ENCODE measurements around the gene IREB2. TPM values are rescaled to one million over a fixed set of nuclear protein-coding genes. Genes with fewer than 3 reads are reported as not detected.

The IREB2 gene
- total and polyA plus RNA-seq, 2 experiments from 2014 or later: 23.4 to 68.4 TPM

- peak; percentile 71 for TF ChIP-seq POLR2AphosphoS5 (IDR thresholded peaks at IDR 0.05; ENCODE audit: low read depth)
- no peak for TF ChIP-seq ZNF114 (CRISPR knock-in tag; IDR thresholded peaks at IDR 0.05)
- H3K27me3 ChIP-seq (ENCODE audit: insufficient read depth): peaks cover 20% of the 10 kb centered on the region
- peaks cover 7% of the 10 kb centered on the region; the same call in 1 of the 2 replicates for H3K4me1 ChIP-seq (ENCODE audit: insufficient read depth)
- H3K79me2 ChIP-seq (replicated peaks; ENCODE audit: insufficient read depth): no peaks in the 10 kb centered on the region
- peak within 1 kb of the TSS; percentile 91 for H3K4me2 ChIP-seq
- H3K4me3 Mint-ChIP-seq: peak within 1 kb of the TSS; percentile 86
- peaks cover 11% of the 10 kb centered on the region for H3K4me1 Mint-ChIP-seq
- H3K36me3 ChIP-seq (ENCODE audit: insufficient read depth): no peaks in the 10 kb centered on the region
- peaks cover 10% of the 10 kb centered on the region; the same call in 1 of the 2 replicates for H3F3A ChIP-seq (replicated peaks; ENCODE audit: low read depth)
- no peaks in the 10 kb centered on the region for H4K20me1 ChIP-seq (replicated peaks; ENCODE audit: insufficient read depth)
- peaks cover 14% of the 10 kb centered on the region for H3K9me3 Mint-ChIP-seq
- peak within 1 kb of the TSS; percentile 100 for H2AFZ ChIP-seq
- H3K27ac Mint-ChIP-seq: peak within 1 kb of the TSS; percentile 83
- H3K27me3 Mint-ChIP-seq (ENCODE audit: insufficient read depth, low read depth, poor library complexity): peaks cover 14% of the 10 kb centered on the region
- peak; percentile 97 for ATAC-seq
- peaks cover 4% of the 10 kb centered on the region; the same call in 2 of the 3 replicates for H3K36me3 Mint-ChIP-seq (ENCODE audit: low read depth)
- 0 out of 2 replicates have a peak, but pooled peaks cover 4% of the 10 kb centered on the region for H3K9me2 ChIP-seq (ENCODE audit: insufficient read depth)
- DNase-seq (ENCODE audit: low spot score): peak; percentile 99
- peak within 1 kb of the TSS; percentile 67 for H3K4me3 ChIP-seq
- no peak within 1 kb of the TSS for H3K27ac ChIP-seq (ENCODE audit: low read depth)
These were observed 69.2 kb downstream of the IREB2 start, which contains the start of gene HYKK for GRCh38 chr15:78506971-78507830. Gene HYKK, plus strand, starts transcription at chr15:78507577. Its CDS starts 5,512 bp downstream, at chr15:78513089.

DNA sequence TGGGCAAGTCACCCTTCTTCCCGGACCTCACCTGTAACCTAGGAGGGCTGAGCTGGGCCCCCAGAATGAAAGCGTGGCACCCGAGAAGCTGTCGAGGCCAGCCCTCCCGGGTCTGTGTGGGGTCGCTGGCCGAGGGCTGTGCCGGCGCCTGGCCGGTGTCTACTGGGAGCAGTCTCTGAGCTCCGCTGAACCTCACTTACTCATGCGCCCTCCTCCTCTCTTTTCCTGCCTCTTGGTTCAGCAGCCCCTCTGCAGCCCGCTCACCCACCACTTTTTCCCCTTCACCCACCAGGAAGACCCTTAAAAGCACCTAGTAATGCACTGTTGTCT, 69.8 kb downstream of the IREB2 start:
- peaks cover 11% of the 10 kb centered on the region for H3K4me1 Mint-ChIP-seq
- no peaks in the 10 kb centered on the region for H4K20me1 ChIP-seq (replicated peaks; ENCODE audit: insufficient read depth)

GRCh38 chr15:78508272-78508671, 70.3 kb downstream of the IREB2 start:
- Histone ChIP-seq H3K4me1 (ENCODE audit: insufficient read depth) (peaks cover 7% of the 10 kb centered on the region; the same call in 1 of the 2 replicates), H4K20me1 (replicated peaks; ENCODE audit: insufficient read depth) (no peaks in the 10 kb centered on the region), H3F3A (replicated peaks; ENCODE audit: low read depth) (peaks cover 10% of the 10 kb centered on the region; the same call in 1 of the 2 replicates), H3K9me2 (ENCODE audit: insufficient read depth) (0 out of 2 replicates have a peak, but pooled peaks cover 4% of the 10 kb centered on the region), H3K36me3 (ENCODE audit: insufficient read depth) (no peaks in the 10 kb centered on the region), H3K79me2 (replicated peaks; ENCODE audit: insufficient read depth) (no peaks in the 10 kb centered on the region), H3K27ac (ENCODE audit: low read depth) (no peak overlapping the region), H3K27me3 (ENCODE audit: insufficient read depth) (peaks cover 20% of the 10 kb centered on the region), H3K4me3 (peak overlapping the region; percentile 67), H3K4me2 (peak overlapping the region; percentile 91), H2AFZ (peak overlapping the region; percentile 100)
- Mint-ChIP-seq H3K4me3 (peak overlapping the region; percentile 86), H3K27me3 (ENCODE audit: insufficient read depth, low read depth, poor library complexity) (peaks cover 14% of the 10 kb centered on the region), H3K9me3 (peaks cover 13% of the 10 kb centered on the region; the same call in 1 of the 3 replicates), H3K36me3 (ENCODE audit: low read depth) (no peaks in the 10 kb centered on the region), H3K27ac (no peak overlapping the region), H3K4me1 (peaks cover 11% of the 10 kb centered on the region)
- no peak for DNase-seq (ENCODE audit: low spot score)
- no peak for ATAC-seq
- TF ChIP-seq ZNF114 (CRISPR knock-in tag; IDR thresholded peaks at IDR 0.05) (no peak), STAT1 (IDR thresholded peaks at IDR 0.05; ENCODE audit: unreplicated experiment) (no peak), ZNF462 (CRISPR knock-in tag; IDR thresholded peaks at IDR 0.05) (no peak), ZNF331 (CRISPR knock-in tag; IDR thresholded peaks at IDR 0.05; ENCODE audit: low read depth) (no peak)

More for the DNA sequence above, 69.8 kb downstream of the IREB2 start:
- no peaks in the 10 kb centered on the region for H3K79me2 ChIP-seq (replicated peaks; ENCODE audit: insufficient read depth)
- peaks cover 20% of the 10 kb centered on the region for H3K27me3 ChIP-seq (ENCODE audit: insufficient read depth)
- Mint-ChIP-seq H3K4me3 (peak overlapping the region; percentile 86), H3K27ac (no peak overlapping the region), H3K36me3 (ENCODE audit: low read depth) (no peaks in the 10 kb centered on the region), H3K27me3 (ENCODE audit: insufficient read depth, low read depth, poor library complexity) (peaks cover 14% of the 10 kb centered on the region), H3K9me3 (peaks cover 13% of the 10 kb centered on the region; the same call in 1 of the 3 replicates)
- H3K27ac ChIP-seq (ENCODE audit: low read depth): no peak overlapping the region
- TF ChIP-seq CREB1 (CRISPR knock-in tag; IDR thresholded peaks at IDR 0.05; ENCODE audit: low read depth): no peak
- TF ChIP-seq EZH2 (IDR thresholded peaks at IDR 0.05; ENCODE audit: low read depth, unreplicated experiment): no peak
- TF ChIP-seq, protein P1, sequence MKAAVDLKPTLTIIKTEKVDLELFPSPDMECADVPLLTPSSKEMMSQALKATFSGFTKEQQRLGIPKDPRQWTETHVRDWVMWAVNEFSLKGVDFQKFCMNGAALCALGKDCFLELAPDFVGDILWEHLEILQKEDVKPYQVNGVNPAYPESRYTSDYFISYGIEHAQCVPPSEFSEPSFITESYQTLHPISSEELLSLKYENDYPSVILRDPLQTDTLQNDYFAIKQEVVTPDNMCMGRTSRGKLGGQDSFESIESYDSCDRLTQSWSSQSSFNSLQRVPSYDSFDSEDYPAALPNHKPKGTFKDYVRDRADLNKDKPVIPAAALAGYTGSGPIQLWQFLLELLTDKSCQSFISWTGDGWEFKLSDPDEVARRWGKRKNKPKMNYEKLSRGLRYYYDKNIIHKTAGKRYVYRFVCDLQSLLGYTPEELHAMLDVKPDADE (IDR thresholded peaks at IDR 0.05): no peak
- no peak for TF ChIP-seq JUNB (IDR thresholded peaks at IDR 0.05; ENCODE audit: unreplicated experiment)
- peak overlapping the region; percentile 91 for H3K4me2 ChIP-seq
- H3K9me2 ChIP-seq (ENCODE audit: insufficient read depth): 0 out of 2 replicates have a peak, but pooled peaks cover 4% of the 10 kb centered on the region
- H3F3A ChIP-seq (replicated peaks; ENCODE audit: low read depth): peaks cover 10% of the 10 kb centered on the region; the same call in 1 of the 2 replicates
- DNase-seq (ENCODE audit: low spot score) (no peak), ATAC-seq (peak; percentile 51)
- H3K36me3 ChIP-seq (ENCODE audit: insufficient read depth): no peaks in the 10 kb centered on the region
- H3K4me1 ChIP-seq (ENCODE audit: insufficient read depth): peaks cover 7% of the 10 kb centered on the region; the same call in 1 of the 2 replicates
- peak overlapping the region; percentile 100 for H2AFZ ChIP-seq
- peak overlapping the region; percentile 67 for H3K4me3 ChIP-seq

All from GM23338 (cell line).